ENCODE data around the gene FSD1.

The FSD1 gene

DNA sequence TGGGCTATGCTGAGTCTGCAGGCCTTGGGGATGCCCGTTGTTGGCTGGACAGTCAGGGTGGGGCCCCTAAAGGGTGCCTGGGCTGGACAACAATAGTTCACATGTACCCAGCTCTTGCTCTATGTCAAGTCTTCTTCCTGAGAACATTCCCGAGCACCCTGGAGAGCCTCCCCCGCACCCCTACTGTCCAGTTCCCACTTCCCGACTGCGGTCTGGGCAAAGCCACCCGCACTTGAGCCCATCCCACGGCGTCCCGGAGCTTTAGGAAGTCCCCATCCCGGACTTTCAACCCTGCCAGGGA lies 37.9 kb downstream of the FSD1 start:
- H3K27me3 ChIP-seq (ENCODE audit: insufficient read depth, low read length): no peaks in the 10 kb centered on the region
- no CpG with 5 or more reads among the region's 10 CpGs for WGBS (ENCODE audit: extremely low coverage, insufficient coverage, insufficient read length)
- H4K8ac ChIP-seq (ENCODE audit: low read depth, low read length): peak overlapping the region; percentile 98
- H3K9me3 ChIP-seq (ENCODE audit: insufficient read depth, low read depth, low read length): no peaks in the 10 kb centered on the region
- H2AFZ ChIP-seq (ENCODE audit: insufficient read depth, low read length, poor library complexity): peak overlapping the region; percentile 72
- peaks cover 19% of the 10 kb centered on the region for H3K79me1 ChIP-seq (ENCODE audit: low read length)
- H3K23ac ChIP-seq (ENCODE audit: low read length): no peak overlapping the region
- H4K12ac ChIP-seq (ENCODE audit: low read depth, low read length): peak overlapping the region; percentile 99
- peaks cover 12 to 17% of the 10 kb centered on the region in 2 experiments for H3K4me1 ChIP-seq (ENCODE audit: control insufficient read depth in 1 of 2, insufficient read depth in 2 of 2, low read length in 2 of 2)
- H2BK120ac ChIP-seq (ENCODE audit: insufficient read depth, low read length, poor library complexity): peak overlapping the region; percentile 98
- peak overlapping the region; percentile 98 for H3K18ac ChIP-seq (ENCODE audit: low read length)
- no peak overlapping the region for H2BK12ac ChIP-seq (ENCODE audit: low read length)
- peak overlapping the region; percentile 99 for H2AK5ac ChIP-seq (ENCODE audit: low read length)
- H3K9ac ChIP-seq (ENCODE audit: low read length): peak overlapping the region; percentile 94
- H3K36me3 ChIP-seq (ENCODE audit: control insufficient read depth in 1 of 2, insufficient read depth in 2 of 2, low read length in 2 of 2): peaks cover 8 to 13% of the 10 kb centered on the region in 2 experiments
- H3K27ac ChIP-seq (ENCODE audit: low read depth, low read length): peak overlapping the region; percentile 95
- H3K4me3 ChIP-seq (ENCODE audit: low read depth, low read length): peak overlapping the region; percentile 65
- DNase-seq: no peak
- peak overlapping the region; percentile 97 for H2BK5ac ChIP-seq (ENCODE audit: low read depth, low read length, poor library complexity)
- peak overlapping the region; percentile 98 for H4K91ac ChIP-seq (ENCODE audit: low read depth, low read length)
- H3K4ac ChIP-seq (ENCODE audit: low read depth, low read length): peak overlapping the region; percentile 84
- peak overlapping the region; percentile 95 for H3K14ac ChIP-seq (ENCODE audit: low read length)
- H3K4me2 ChIP-seq (ENCODE audit: low read length): peak overlapping the region; percentile 77
- peaks cover 6% of the 10 kb centered on the region for H3K79me2 ChIP-seq (ENCODE audit: control insufficient read depth, insufficient read depth, low read length, poor library complexity)

DNA sequence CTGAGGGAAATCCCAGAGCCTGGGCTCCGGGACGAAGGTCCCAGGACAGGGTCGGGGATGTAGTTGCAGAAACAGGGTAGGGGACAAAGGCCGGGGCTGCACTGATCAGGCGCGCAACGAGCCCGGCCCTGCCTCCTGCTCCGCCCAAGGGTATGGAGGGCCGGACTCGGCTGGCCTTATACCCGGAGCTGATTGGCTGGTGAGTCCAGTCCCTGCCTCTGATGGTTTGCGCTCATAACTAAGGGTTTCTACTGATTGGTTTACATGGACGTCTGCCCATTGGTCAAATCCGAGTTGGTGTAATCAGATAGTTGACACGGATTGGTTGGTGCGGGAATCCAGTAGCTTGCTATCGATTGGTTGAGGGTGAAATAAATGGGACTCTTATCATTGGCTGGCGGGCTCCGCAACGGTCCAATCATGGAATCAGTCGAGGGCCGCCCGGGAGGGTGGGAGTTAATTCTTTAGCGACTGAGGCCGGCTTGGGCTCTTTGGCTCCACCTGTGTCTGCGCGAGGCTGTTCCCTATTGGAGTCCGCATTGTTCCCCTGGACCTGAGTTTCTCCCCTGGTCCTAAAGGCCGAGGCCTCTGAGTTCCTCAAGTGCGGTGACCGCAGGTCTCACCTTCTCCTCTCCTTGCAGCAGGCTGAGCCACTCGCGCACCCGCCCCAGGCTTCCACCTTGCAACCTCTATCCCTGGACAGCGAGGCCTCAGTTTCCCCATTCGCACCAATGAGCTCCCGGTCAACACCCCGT lies 38.4 kb downstream of the FSD1 start:
- H3K9me3 ChIP-seq (ENCODE audit: insufficient read depth, low read depth, low read length): no peaks in the 10 kb centered on the region
- H3K14ac ChIP-seq (ENCODE audit: low read length): peak overlapping the region; percentile 95
- H3K9ac ChIP-seq (ENCODE audit: low read length): peak overlapping the region; percentile 94
- DNase-seq: peak; percentile 99 to 100
- H2BK12ac ChIP-seq (ENCODE audit: low read length): peak overlapping the region; percentile 4
- H3K27ac ChIP-seq (ENCODE audit: low read depth, low read length): peak overlapping the region; percentile 95
- no peak overlapping the region for H3K23ac ChIP-seq (ENCODE audit: low read length)
- H2AFZ ChIP-seq (ENCODE audit: insufficient read depth, low read length, poor library complexity): peak overlapping the region; percentile 90
- WGBS (ENCODE audit: extremely low coverage, insufficient coverage, insufficient read length): no CpG with 5 or more reads among the region's 39 CpGs
- H3K4me2 ChIP-seq (ENCODE audit: low read length): peak overlapping the region; percentile 89
- H3K18ac ChIP-seq (ENCODE audit: low read length): peak overlapping the region; percentile 98
- H3K79me2 ChIP-seq (ENCODE audit: control insufficient read depth, insufficient read depth, low read length, poor library complexity): peaks cover 6% of the 10 kb centered on the region
- H2BK5ac ChIP-seq (ENCODE audit: low read depth, low read length, poor library complexity): peak overlapping the region; percentile 97
- H2BK120ac ChIP-seq (ENCODE audit: insufficient read depth, low read length, poor library complexity): peak overlapping the region; percentile 98
- H4K8ac ChIP-seq (ENCODE audit: low read depth, low read length): peak overlapping the region; percentile 98
- H3K79me1 ChIP-seq (ENCODE audit: low read length): peaks cover 19% of the 10 kb centered on the region
- H4K91ac ChIP-seq (ENCODE audit: low read depth, low read length): peak overlapping the region; percentile 98
- peak overlapping the region; percentile 84 for H3K4ac ChIP-seq (ENCODE audit: low read depth, low read length)
- peak overlapping the region; percentile 75 for H3K4me3 ChIP-seq (ENCODE audit: low read depth, low read length)
- H3K4me1 ChIP-seq (ENCODE audit: control insufficient read depth in 1 of 2, insufficient read depth in 2 of 2, low read length in 2 of 2): peaks cover 12 to 16% of the 10 kb centered on the region in 2 experiments
- peak overlapping the region; percentile 99 for H4K12ac ChIP-seq (ENCODE audit: low read depth, low read length)
- peaks cover 8 to 13% of the 10 kb centered on the region in 2 experiments for H3K36me3 ChIP-seq (ENCODE audit: control insufficient read depth in 1 of 2, insufficient read depth in 2 of 2, low read length in 2 of 2)
- peak overlapping the region; percentile 99 for H2AK5ac ChIP-seq (ENCODE audit: low read length)
- H3K27me3 ChIP-seq (ENCODE audit: insufficient read depth, low read length): no peaks in the 10 kb centered on the region

DNA sequence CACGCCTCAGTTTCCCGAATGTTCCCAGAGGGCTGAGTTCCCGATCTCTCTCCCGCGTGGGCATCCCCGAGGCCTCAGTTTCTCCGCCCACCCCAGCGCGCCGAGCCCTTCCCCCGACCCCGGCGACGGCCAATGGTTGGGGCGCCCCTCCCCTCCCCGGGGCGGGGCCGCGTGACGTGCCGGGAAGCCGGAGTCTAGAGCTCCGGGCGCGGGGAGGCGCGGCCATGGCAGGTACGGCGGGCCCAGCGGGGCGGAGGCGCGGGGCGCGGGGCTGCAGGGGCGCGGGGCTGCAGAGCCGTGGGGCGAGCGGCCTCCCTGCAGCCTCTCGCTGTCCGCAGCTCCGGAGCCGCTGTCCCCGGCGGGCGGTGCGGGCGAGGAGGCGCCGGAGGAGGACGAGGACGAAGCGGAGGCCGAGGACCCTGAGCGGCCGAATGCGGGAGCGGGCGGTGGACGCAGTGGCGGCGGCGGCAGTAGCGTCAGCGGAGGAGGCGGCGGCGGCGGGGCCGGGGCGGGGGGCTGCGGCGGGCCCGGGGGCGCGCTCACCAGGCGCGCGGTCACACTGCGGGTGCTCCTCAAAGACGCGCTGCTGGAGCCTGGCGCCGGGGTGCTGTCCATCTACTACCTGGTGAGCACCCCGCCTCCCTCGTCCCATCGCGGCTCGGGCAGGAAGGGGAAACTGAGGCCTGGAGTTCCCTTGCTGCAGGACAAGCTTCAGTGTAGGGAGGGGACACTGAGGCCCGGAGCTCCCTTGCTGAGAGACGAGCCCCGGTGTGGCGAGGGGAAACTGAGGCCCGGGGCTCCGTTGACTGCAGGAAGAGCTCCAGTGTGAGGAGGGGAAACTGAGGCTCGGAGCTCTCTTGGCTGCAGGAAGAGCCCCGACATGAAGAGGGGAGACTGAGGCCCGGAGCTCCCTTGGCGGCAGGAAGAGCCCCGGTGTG lies 39.2 kb downstream of the FSD1 start, which contains the start of gene MPND:
Gene MPND (plus strand): TSS at position 193 of the 938 bp plus-strand sequence. CDS start 32 bp downstream, at position 225.
- Histone ChIP-seq H3K23ac (ENCODE audit: low read length) (no peak within 1 kb of the TSS), H3K36me3 (ENCODE audit: control insufficient read depth in 1 of 2, insufficient read depth in 2 of 2, low read length in 2 of 2) (peaks cover 8 to 13% of the 10 kb centered on the region in 2 experiments), H3K4me1 (ENCODE audit: control insufficient read depth in 1 of 2, insufficient read depth in 2 of 2, low read length in 2 of 2) (peaks cover 12% of the 10 kb centered on the region in 2 experiments), H3K4me3 (ENCODE audit: low read depth, low read length) (peak within 1 kb of the TSS; percentile 95), H4K91ac (ENCODE audit: low read depth, low read length) (peak within 1 kb of the TSS; percentile 98), H3K14ac (ENCODE audit: low read length) (peak within 1 kb of the TSS; percentile 95), H4K8ac (ENCODE audit: low read depth, low read length) (peak within 1 kb of the TSS; percentile 98), H3K79me2 (ENCODE audit: control insufficient read depth, insufficient read depth, low read length, poor library complexity) (peaks cover 4% of the 10 kb centered on the region), H3K4me2 (ENCODE audit: low read length) (peak within 1 kb of the TSS; percentile 89), H3K27ac (ENCODE audit: low read depth, low read length) (peak within 1 kb of the TSS; percentile 95), H3K27me3 (ENCODE audit: insufficient read depth, low read length) (no peaks in the 10 kb centered on the region), H2BK12ac (ENCODE audit: low read length) (peak within 1 kb of the TSS; percentile 17), H2BK5ac (ENCODE audit: low read depth, low read length, poor library complexity) (peak within 1 kb of the TSS; percentile 97), H3K9ac (ENCODE audit: low read length) (peak within 1 kb of the TSS; percentile 94), H2BK120ac (ENCODE audit: insufficient read depth, low read length, poor library complexity) (peak within 1 kb of the TSS; percentile 98), H2AFZ (ENCODE audit: insufficient read depth, low read length, poor library complexity) (peak within 1 kb of the TSS; percentile 90), H3K4ac (ENCODE audit: low read depth, low read length) (peak within 1 kb of the TSS; percentile 84), H2AK5ac (ENCODE audit: low read length) (peak within 1 kb of the TSS; percentile 99), H4K12ac (ENCODE audit: low read depth, low read length) (peak within 1 kb of the TSS; percentile 99), H3K9me3 (ENCODE audit: insufficient read depth, low read depth, low read length) (no peaks in the 10 kb centered on the region), H3K18ac (ENCODE audit: low read length) (peak within 1 kb of the TSS; percentile 98), H3K79me1 (ENCODE audit: low read length) (peaks cover 12% of the 10 kb centered on the region)
- no CpG with 5 or more reads among the region's 101 CpGs for WGBS (ENCODE audit: extremely low coverage, insufficient coverage, insufficient read length)
- DNase-seq: peak; percentile 88 to 91

DNA sequence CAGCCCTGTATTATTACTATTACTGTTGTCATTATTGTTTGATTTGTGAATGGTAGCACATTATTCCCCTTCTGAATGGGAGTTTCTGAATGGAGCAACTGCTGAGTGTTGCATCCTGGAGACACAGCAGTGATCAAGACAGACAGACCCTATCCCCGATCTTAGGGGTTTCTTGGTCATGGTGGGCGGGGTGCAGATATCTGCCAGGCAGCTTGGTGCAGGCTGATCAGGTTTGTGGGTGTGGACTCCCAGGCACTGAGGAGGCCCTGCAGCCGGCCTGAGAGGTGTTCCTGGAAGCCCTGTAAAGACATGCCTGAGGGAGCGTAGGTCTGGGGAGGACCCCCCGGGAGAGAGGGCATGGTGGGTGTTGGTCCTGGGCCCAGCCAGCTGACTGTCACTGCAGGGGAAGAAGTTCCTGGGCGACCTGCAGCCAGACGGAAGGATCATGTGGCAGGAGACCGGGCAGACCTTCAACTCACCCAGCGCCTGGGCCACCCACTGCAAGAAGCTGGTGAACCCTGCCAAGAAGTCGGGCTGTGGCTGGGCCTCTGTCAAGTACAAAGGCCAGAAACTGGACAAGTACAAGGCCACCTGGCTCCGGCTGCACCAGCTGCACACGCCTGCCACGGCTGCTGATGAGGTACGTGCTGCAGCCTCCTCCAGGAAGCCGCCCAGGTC lies 41.1 kb downstream of the FSD1 start:
- peaks cover 4% of the 10 kb centered on the region for H3K79me2 ChIP-seq (ENCODE audit: control insufficient read depth, insufficient read depth, low read length, poor library complexity)
- no peak overlapping the region for H3K4me3 ChIP-seq (ENCODE audit: low read depth, low read length)
- H3K79me1 ChIP-seq (ENCODE audit: low read length): peaks cover 12% of the 10 kb centered on the region
- peaks cover 12% of the 10 kb centered on the region in 2 experiments for H3K4me1 ChIP-seq (ENCODE audit: control insufficient read depth in 1 of 2, insufficient read depth in 2 of 2, low read length in 2 of 2)
- H3K27me3 ChIP-seq (ENCODE audit: insufficient read depth, low read length): no peaks in the 10 kb centered on the region
- no peak overlapping the region for H3K14ac ChIP-seq (ENCODE audit: low read length)
- no peak overlapping the region for H3K27ac ChIP-seq (ENCODE audit: low read depth, low read length)
- H2AFZ ChIP-seq (ENCODE audit: insufficient read depth, low read length, poor library complexity): no peak overlapping the region
- H2BK5ac ChIP-seq (ENCODE audit: low read depth, low read length, poor library complexity): no peak overlapping the region
- no peak overlapping the region for H2AK5ac ChIP-seq (ENCODE audit: low read length)
- no peak overlapping the region for H2BK120ac ChIP-seq (ENCODE audit: insufficient read depth, low read length, poor library complexity)
- no peaks in the 10 kb centered on the region for H3K9me3 ChIP-seq (ENCODE audit: insufficient read depth, low read depth, low read length)
- H3K36me3 ChIP-seq (ENCODE audit: control insufficient read depth in 1 of 2, insufficient read depth in 2 of 2, low read length in 2 of 2): peaks cover 16 to 19% of the 10 kb centered on the region in 2 experiments
- H4K12ac ChIP-seq (ENCODE audit: low read depth, low read length): peak overlapping the region; percentile 32
- H3K9ac ChIP-seq (ENCODE audit: low read length): no peak overlapping the region
- WGBS (ENCODE audit: extremely low coverage, insufficient coverage, insufficient read length): no CpG with 5 or more reads among the region's 15 CpGs
- no peak overlapping the region for H3K4ac ChIP-seq (ENCODE audit: low read depth, low read length)
- H4K8ac ChIP-seq (ENCODE audit: low read depth, low read length): no peak overlapping the region
- DNase-seq: no peak
- no peak overlapping the region for H4K91ac ChIP-seq (ENCODE audit: low read depth, low read length)
- no peak overlapping the region for H3K4me2 ChIP-seq (ENCODE audit: low read length)
- H3K18ac ChIP-seq (ENCODE audit: low read length): peak overlapping the region; percentile 35
- H2BK12ac ChIP-seq (ENCODE audit: low read length): no peak overlapping the region
- H3K23ac ChIP-seq (ENCODE audit: low read length): no peak overlapping the region

Data from trophoblast cell (in vitro differentiated cells and primary cell).